Epithelial cell of proximal tubule (primary cell): ENCODE data around the gene DHFR. TPM values are rescaled to one million over a fixed set of nuclear protein-coding genes. Genes with fewer than 3 reads are reported as not detected.

ENCODE experiments used
- DNase-seq: peaks from one replicate; pipeline ENCODE4 v3.0.0-alpha.2; 2011; ENCODE audit warnings: low read depth
- H3K4me3 ChIP-seq: 2 replicates; pipeline ENCODE4 v1.5.1; 2011; ENCODE audit warnings: low read depth, mild to moderate bottlenecking, low read length
- CTCF ChIP-seq: conservative IDR thresholded peaks from 2 replicates; pipeline ENCODE4 v1.5.1; 2012; ENCODE audit warnings: low read depth, mild to moderate bottlenecking, low read length
- total RNA-seq: library from RNA; depleted of rRNA; stranded (reverse); fragments of >200 nt; gene quantifications from 2 replicates; pipeline ENCODE4 v1.2.3, GENCODE V29; 2015

Gene DHFR
- total RNA-seq, result 63.2 and 127 TPM in 2 replicates

- peak within 1 kb of the TSS; percentile 68 for H3K4me3 ChIP-seq
- DNase-seq, result peak; percentile 33
- TF ChIP-seq CTCF, result no peak
These were observed at the start of gene DHFR, which contains the start of gene MSH3 for GRCh38 chr5:80654391-80655230. TSS of gene DHFR (minus strand) at chr5:80654983. CDS start at chr5:80654489, 494 bp downstream. TSS of gene MSH3 (plus strand) at chr5:80654652. CDS start at chr5:80654728, 76 bp downstream.

- DNase-seq, result no peak
- no peak overlapping the region for H3K4me3 ChIP-seq
- TF ChIP-seq CTCF, result no peak
These were observed 49.4 kb upstream of the DHFR start for GRCh38 chr5:80704221-80704620.

GRCh38 chr5:80703747-80704146 is 49.0 kb upstream of the DHFR start:
- no peak for DNase-seq
- no peak for TF ChIP-seq CTCF
- no peak overlapping the region for H3K4me3 ChIP-seq

GRCh38 chr5:80703291-80703690 is 48.5 kb upstream of the DHFR start:
- H3K4me3 ChIP-seq, result no peak overlapping the region
- no peak for DNase-seq
- TF ChIP-seq CTCF, result no peak

GRCh38 chr5:80701597-80701996 is 46.8 kb upstream of the DHFR start:
- no peak for TF ChIP-seq CTCF
- H3K4me3 ChIP-seq, result no peak overlapping the region
- no peak for DNase-seq

GRCh38 chr5:80698369-80698768 is 43.6 kb upstream of the DHFR start:
- TF ChIP-seq CTCF, result no peak
- DNase-seq, result no peak
- H3K4me3 ChIP-seq, result no peak overlapping the region

- TF ChIP-seq CTCF, result no peak
- no peak overlapping the region for H3K4me3 ChIP-seq
- DNase-seq, result no peak
These were observed 42.3 kb upstream of the DHFR start for GRCh38 chr5:80697100-80697499.
